K562 (cell line): ENCODE results near the gene ZNRF2. TPM values are rescaled to one million over a fixed set of nuclear protein-coding genes. Genes with fewer than 3 reads are reported as not detected.

Experiments used
- BRD4 ChIP-seq: fragments of 200-600 bp; sonication (generic); IDR thresholded peaks from 2 replicates; pipeline ENCODE4 v1.6.1; 2017; ENCODE audit warnings: inconsistent platforms
- CBX3 ChIP-seq, 2 experiments: IDR thresholded peaks; 1 replicate in 1 of 2; 2 replicates in 1 of 2; pipeline ENCODE4 v1.6.1; 2012; ENCODE audit warnings: inconsistent platforms in 2 of 2, low read length in 2 of 2, borderline replicate concordance in 1 of 2, control low read depth in 1 of 2
- DPF2 ChIP-seq: fragments of 450-650 bp; IDR thresholded peaks from 2 replicates; pipeline ENCODE4 v1.6.1; 2016
- ELF2 ChIP-seq: fragments of 250-450 bp; sonication (Bioruptor Pico); IDR thresholded peaks from 2 replicates; pipeline ENCODE4 v1.5.0; 2021; ENCODE audit warnings: mild to moderate bottlenecking
- GATAD2A ChIP-seq: fragments of 450-650 bp; IDR thresholded peaks from 2 replicates; pipeline ENCODE4 v1.6.1; 2017
- HNRNPUL1 ChIP-seq: fragments of 200-400 bp; formaldehyde crosslinking; IDR thresholded peaks from 2 replicates; pipeline ENCODE4 v1.6.1; 2017; ENCODE audit warnings: low read length
- KAT8 ChIP-seq: fragments of 450-650 bp; IDR thresholded peaks from 2 replicates; pipeline ENCODE4 v1.6.1; 2016; ENCODE audit warnings: low read depth, mild to moderate bottlenecking
- KLF1 ChIP-seq: fragments of 450-650 bp; IDR thresholded peaks from 2 replicates; pipeline ENCODE4 v1.6.1; 2016; ENCODE audit warnings: missing genetic modification characterization, missing compliant biosample characterization
- MTA1 ChIP-seq: fragments of 450-650 bp; IDR thresholded peaks from 2 replicates; pipeline ENCODE4 v1.6.1; 2017; ENCODE audit warnings: borderline replicate concordance
- NCOA6 ChIP-seq: fragments of 450-650 bp; IDR thresholded peaks from 2 replicates; pipeline ENCODE4 v1.6.1; 2017; ENCODE audit warnings: mild to moderate bottlenecking
- NELFE ChIP-seq: IDR thresholded peaks from 2 replicates; pipeline ENCODE4 v1.6.1; 2011; ENCODE audit warnings: mild to moderate bottlenecking; ENCODE audit not compliant: insufficient read depth, insufficient read length
- NR4A1 ChIP-seq, 2 experiments: fragments of 250-450 bp in 1 of 2; fragments of 450-650 bp in 1 of 2; sonication (Bioruptor Pico) in 1 of 2; IDR thresholded peaks; 2 replicates each; pipeline versions ENCODE4 v1.4.0 to v1.6.1; 2016 to 2020; ENCODE audit warnings: mild to moderate bottlenecking in 2 of 2, missing compliant biosample characterization in 1 of 2, missing genetic modification characterization in 1 of 2, moderate library complexity in 1 of 2
- RB1 ChIP-seq: fragments of 450-650 bp; IDR thresholded peaks from 2 replicates; pipeline ENCODE4 v1.6.1; 2017; ENCODE audit warnings: low read depth, mild to moderate bottlenecking
- SAFB2 ChIP-seq: fragments of 200-400 bp; formaldehyde crosslinking; IDR thresholded peaks from 2 replicates; pipeline ENCODE4 v1.6.1; 2018; ENCODE audit warnings: borderline replicate concordance, low read length, low read depth, moderate library complexity; ENCODE audit not compliant: severe bottlenecking
- SIN3B ChIP-seq: fragments of 450-650 bp; IDR thresholded peaks from 2 replicates; pipeline ENCODE4 v1.6.1; 2017; ENCODE audit warnings: low read depth, mild to moderate bottlenecking, moderate library complexity
- TBP ChIP-seq: optimal IDR thresholded peaks from 2 replicates; pipeline ENCODE3; 2011; ENCODE audit warnings: low read depth, low read length, improper control_type of control experiment
- YBX1 ChIP-seq: fragments of 450-650 bp; IDR thresholded peaks from 2 replicates; pipeline ENCODE4 v1.7.1; 2016; ENCODE audit warnings: mild to moderate bottlenecking
- ZNF24 ChIP-seq: fragments of 450-650 bp; IDR thresholded peaks from 2 replicates; pipeline ENCODE4 v1.6.1; 2016
- ZNF695 ChIP-seq: fragments of 450-650 bp; formaldehyde crosslinking; IDR thresholded peaks from 2 replicates; pipeline ENCODE4 v1.4.0; 2020; ENCODE audit warnings: mild to moderate bottlenecking, moderate library complexity
- ZNF77 ChIP-seq: fragments of 250-450 bp; sonication (Bioruptor Pico); IDR thresholded peaks from 2 replicates; pipeline ENCODE4 v1.5.0; 2020
- polyA plus RNA-seq, 8 experiments: library from polyadenylated mRNA; depleted of rRNA in 4 of 8; stranded (reverse) in 5 of 8; unstranded in 3 of 8; fragments of >200 nt; fragmentation: Nextera tagmentation in 2 of 8; fragmentation: Illumina TruSeq in 1 of 8; extraction: Ambion mirVana in 2 of 8; extraction: Trizol in 1 of 8; gene quantifications; 2 replicates each; pipeline versions ENCODE4 v1.2.1 to v1.2.3, GENCODE V29; 2011 to 2014; ENCODE audit warnings: inconsistent platforms in 1 of 8, missing spikeins in 1 of 8
- total RNA-seq, 7 experiments: library from RNA; depleted of rRNA in 6 of 7; stranded (reverse); fragments of >200 nt in 6 of 7; fragmentation: Illumina TruSeq in 2 of 7; extraction: Trizol in 2 of 7; gene quantifications; 2 replicates each; pipeline versions ENCODE4 v1.2.1 to v1.2.3, GENCODE V29; 2011 to 2021; ENCODE audit warnings: low replicate concordance in 1 of 7
- TF ChIP-seq, protein P1 (sequence below): fragments of 200-800 bp; sonication (Bioruptor generic); IDR thresholded peaks from 2 replicates; pipeline ENCODE4 v1.6.1; 2016; ENCODE audit warnings: missing genetic modification characterization, missing compliant biosample characterization
- TF ChIP-seq, protein P2 (sequence below): sonication (generic); formaldehyde crosslinking; IDR thresholded peaks from 2 replicates; pipeline ENCODE4 v1.8.0; 2022; ENCODE audit warnings: mild to moderate bottlenecking, low read depth, missing genetic modification reagents
- TF ChIP-seq, protein P3 (sequence below): sonication (generic); formaldehyde crosslinking; IDR thresholded peaks from 2 replicates; pipeline ENCODE4 v1.8.0; 2022; ENCODE audit warnings: mild to moderate bottlenecking, missing genetic modification reagents, borderline replicate concordance

Gene ZNRF2
- total and polyA plus RNA-seq, 9 of the 15 experiments (the other 6 are each of a cell fraction or from before 2014, with no cell fraction given) = 1.1 to 13.9 (median 5.5) TPM

DNA sequence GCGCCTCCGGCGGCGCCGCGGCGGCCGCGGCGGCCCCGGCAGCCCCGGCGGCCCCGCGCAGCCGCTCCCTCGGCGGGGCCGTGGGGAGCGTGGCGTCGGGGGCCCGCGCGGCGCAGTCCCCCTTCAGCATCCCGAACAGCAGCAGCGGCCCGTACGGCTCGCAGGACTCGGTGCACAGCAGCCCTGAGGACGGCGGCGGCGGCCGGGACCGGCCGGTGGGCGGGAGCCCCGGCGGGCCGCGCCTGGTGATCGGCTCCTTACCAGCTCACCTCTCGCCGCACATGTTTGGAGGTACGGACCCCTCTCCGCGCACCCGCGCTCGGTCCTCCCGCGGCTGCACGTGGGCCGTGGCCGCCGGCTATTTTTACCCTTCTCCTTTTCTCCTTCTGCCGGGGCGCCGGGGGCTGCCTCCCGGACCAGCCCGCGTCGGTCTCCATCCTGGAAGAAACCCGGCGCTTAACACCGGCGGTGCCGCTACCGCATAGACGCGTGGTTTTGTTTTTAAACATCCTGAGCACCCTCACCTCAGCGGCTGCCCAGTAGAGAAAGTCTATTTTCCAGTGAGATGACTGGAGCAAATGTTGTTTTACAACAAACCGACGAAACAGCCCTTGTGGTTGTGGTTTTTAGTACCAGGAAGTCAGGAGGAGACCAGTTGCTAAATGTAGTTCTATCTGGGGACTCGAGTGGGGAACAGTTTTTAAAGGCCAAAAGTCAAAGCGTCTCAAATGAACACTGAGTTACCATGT, 1.3 kb downstream of the ZNRF2 start (continued):
- TF ChIP-seq, protein P1, sequence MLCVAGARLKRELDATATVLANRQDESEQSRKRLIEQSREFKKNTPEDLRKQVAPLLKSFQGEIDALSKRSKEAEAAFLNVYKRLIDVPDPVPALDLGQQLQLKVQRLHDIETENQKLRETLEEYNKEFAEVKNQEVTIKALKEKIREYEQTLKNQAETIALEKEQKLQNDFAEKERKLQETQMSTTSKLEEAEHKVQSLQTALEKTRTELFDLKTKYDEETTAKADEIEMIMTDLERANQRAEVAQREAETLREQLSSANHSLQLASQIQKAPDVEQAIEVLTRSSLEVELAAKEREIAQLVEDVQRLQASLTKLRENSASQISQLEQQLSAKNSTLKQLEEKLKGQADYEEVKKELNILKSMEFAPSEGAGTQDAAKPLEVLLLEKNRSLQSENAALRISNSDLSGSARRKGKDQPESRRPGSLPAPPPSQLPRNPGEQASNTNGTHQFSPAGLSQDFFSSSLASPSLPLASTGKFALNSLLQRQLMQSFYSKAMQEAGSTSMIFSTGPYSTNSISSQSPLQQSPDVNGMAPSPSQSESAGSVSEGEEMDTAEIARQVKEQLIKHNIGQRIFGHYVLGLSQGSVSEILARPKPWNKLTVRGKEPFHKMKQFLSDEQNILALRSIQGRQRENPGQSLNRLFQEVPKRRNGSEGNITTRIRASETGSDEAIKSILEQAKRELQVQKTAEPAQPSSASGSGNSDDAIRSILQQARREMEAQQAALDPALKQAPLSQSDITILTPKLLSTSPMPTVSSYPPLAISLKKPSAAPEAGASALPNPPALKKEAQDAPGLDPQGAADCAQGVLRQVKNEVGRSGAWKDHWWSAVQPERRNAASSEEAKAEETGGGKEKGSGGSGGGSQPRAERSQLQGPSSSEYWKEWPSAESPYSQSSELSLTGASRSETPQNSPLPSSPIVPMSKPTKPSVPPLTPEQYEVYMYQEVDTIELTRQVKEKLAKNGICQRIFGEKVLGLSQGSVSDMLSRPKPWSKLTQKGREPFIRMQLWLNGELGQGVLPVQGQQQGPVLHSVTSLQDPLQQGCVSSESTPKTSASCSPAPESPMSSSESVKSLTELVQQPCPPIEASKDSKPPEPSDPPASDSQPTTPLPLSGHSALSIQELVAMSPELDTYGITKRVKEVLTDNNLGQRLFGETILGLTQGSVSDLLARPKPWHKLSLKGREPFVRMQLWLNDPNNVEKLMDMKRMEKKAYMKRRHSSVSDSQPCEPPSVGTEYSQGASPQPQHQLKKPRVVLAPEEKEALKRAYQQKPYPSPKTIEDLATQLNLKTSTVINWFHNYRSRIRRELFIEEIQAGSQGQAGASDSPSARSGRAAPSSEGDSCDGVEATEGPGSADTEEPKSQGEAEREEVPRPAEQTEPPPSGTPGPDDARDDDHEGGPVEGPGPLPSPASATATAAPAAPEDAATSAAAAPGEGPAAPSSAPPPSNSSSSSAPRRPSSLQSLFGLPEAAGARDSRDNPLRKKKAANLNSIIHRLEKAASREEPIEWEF (CRISPR knock-in tag) = no peak
- TF ChIP-seq TBP = no peak
- no peak for TF ChIP-seq ELF2 (CRISPR knock-in tag)
- TF ChIP-seq ZNF77 (CRISPR knock-in tag) = no peak
- no peak for TF ChIP-seq KLF1 (tag)
- no peak for TF ChIP-seq ZNF695
- no peak for TF ChIP-seq NCOA6
- TF ChIP-seq BRD4 = peak; percentile 28; the same call in 1 of the 2 replicates
- no peak for TF ChIP-seq KAT8
- TF ChIP-seq RB1 = no peak
- TF ChIP-seq ZNF24 = no peak
- no peak for TF ChIP-seq SIN3B
- TF ChIP-seq MTA1 = no peak
- TF ChIP-seq, protein P2, sequence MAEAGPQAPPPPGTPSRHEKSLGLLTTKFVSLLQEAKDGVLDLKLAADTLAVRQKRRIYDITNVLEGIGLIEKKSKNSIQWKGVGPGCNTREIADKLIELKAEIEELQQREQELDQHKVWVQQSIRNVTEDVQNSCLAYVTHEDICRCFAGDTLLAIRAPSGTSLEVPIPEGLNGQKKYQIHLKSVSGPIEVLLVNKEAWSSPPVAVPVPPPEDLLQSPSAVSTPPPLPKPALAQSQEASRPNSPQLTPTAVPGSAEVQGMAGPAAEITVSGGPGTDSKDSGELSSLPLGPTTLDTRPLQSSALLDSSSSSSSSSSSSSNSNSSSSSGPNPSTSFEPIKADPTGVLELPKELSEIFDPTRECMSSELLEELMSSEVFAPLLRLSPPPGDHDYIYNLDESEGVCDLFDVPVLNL (CRISPR knock-in tag) = no peak
- no peak for TF ChIP-seq GATAD2A
- no peak; a peak in 1 of 3 replicates for TF ChIP-seq CBX3 (IDR thresholded peaks at IDR 0.05; ENCODE audit: borderline replicate concordance in 1 of 2, low read length in 2 of 2)
- no peak for TF ChIP-seq YBX1
- TF ChIP-seq DPF2 = no peak
- TF ChIP-seq NELFE = no peak
- TF ChIP-seq SAFB2 = no peak
- TF ChIP-seq, protein P3, sequence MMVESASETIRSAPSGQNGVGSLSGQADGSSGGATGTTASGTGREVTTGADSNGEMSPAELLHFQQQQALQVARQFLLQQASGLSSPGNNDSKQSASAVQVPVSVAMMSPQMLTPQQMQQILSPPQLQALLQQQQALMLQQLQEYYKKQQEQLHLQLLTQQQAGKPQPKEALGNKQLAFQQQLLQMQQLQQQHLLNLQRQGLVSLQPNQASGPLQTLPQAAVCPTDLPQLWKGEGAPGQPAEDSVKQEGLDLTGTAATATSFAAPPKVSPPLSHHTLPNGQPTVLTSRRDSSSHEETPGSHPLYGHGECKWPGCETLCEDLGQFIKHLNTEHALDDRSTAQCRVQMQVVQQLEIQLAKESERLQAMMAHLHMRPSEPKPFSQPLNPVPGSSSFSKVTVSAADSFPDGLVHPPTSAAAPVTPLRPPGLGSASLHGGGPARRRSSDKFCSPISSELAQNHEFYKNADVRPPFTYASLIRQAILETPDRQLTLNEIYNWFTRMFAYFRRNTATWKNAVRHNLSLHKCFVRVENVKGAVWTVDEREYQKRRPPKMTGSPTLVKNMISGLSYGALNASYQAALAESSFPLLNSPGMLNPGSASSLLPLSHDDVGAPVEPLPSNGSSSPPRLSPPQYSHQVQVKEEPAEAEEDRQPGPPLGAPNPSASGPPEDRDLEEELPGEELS (CRISPR knock-in tag) = no peak
- no peak for TF ChIP-seq HNRNPUL1
- TF ChIP-seq NR4A1 (CRISPR knock-in tag; IDR thresholded peaks at IDR 0.05) = no peak
- no peak for TF ChIP-seq NR4A1 (tag; IDR thresholded peaks at IDR 0.05)
